Osteocyte (in vitro differentiated cells): ENCODE data around the gene LRFN2. TPM values are rescaled to one million over a fixed set of nuclear protein-coding genes. Genes with fewer than 3 reads are reported as not detected.

ENCODE experiments used
- DNase-seq: peaks from one replicate; pipeline ENCODE4 v3.0.0; 2021; ENCODE audit warnings: mixed read lengths; ENCODE audit not compliant: unreplicated experiment; ENCODE audit errors: extremely low spot score
- H3K27ac Mint-ChIP-seq: one replicate; pipeline ENCODE4 v1.8.0; 2021; ENCODE audit warnings: mild to moderate bottlenecking, mixed read lengths; ENCODE audit not compliant: unreplicated experiment
- H3K27me3 Mint-ChIP-seq: one replicate; pipeline ENCODE4 v1.8.0; 2021; ENCODE audit warnings: mixed read lengths; ENCODE audit not compliant: unreplicated experiment
- H3K36me3 Mint-ChIP-seq: one replicate; pipeline ENCODE4 v1.8.0; 2021; ENCODE audit warnings: mixed read lengths; ENCODE audit not compliant: unreplicated experiment
- H3K4me1 Mint-ChIP-seq: one replicate; pipeline ENCODE4 v1.8.0; 2021; ENCODE audit warnings: mixed read lengths; ENCODE audit not compliant: unreplicated experiment
- H3K4me3 Mint-ChIP-seq: one replicate; pipeline ENCODE4 v1.8.0; 2021; ENCODE audit warnings: mild to moderate bottlenecking, moderate library complexity, mixed read lengths; ENCODE audit not compliant: unreplicated experiment
- H3K9me3 Mint-ChIP-seq: one replicate; pipeline ENCODE4 v1.8.0; 2021; ENCODE audit warnings: mixed read lengths; ENCODE audit not compliant: unreplicated experiment
- CTCF ChIP-seq: fragments of 200-600 bp; sonication (generic); IDR thresholded peaks from 2 replicates; pipeline ENCODE4 v1.5.0; 2021; ENCODE audit warnings: antibody characterized with exemption, mild to moderate bottlenecking, moderate library complexity
- total RNA-seq: library from RNA; stranded (reverse); gene quantifications from 2 replicates; pipeline ENCODE4 v1.2.1, GENCODE V29; 2021

Gene LRFN2
- total RNA-seq, 1 donor from 2014 or later = not detected

GRCh38 chr6:40455686-40456389, 131.3 kb downstream of the LRFN2 start:
- Mint-ChIP-seq H3K27me3 (peaks cover 7% of the 10 kb centered on the region), H3K27ac (no peak overlapping the region), H3K9me3 (no peaks in the 10 kb centered on the region), H3K4me1 (no peaks in the 10 kb centered on the region), H3K36me3 (no peaks in the 10 kb centered on the region), H3K4me3 (no peak overlapping the region)
- TF ChIP-seq CTCF = no peak
- no peak for DNase-seq

GRCh38 chr6:40450483-40450882, 136.7 kb downstream of the LRFN2 start:
- no peaks in the 10 kb centered on the region for H3K9me3 Mint-ChIP-seq
- peaks cover 7% of the 10 kb centered on the region for H3K27me3 Mint-ChIP-seq
- DNase-seq = no peak
- no peak overlapping the region for H3K4me3 Mint-ChIP-seq
- H3K4me1 Mint-ChIP-seq = no peaks in the 10 kb centered on the region
- H3K36me3 Mint-ChIP-seq = no peaks in the 10 kb centered on the region
- H3K27ac Mint-ChIP-seq = no peak overlapping the region
- no peak for TF ChIP-seq CTCF

GRCh38 chr6:40444811-40445210, 142.4 kb downstream of the LRFN2 start:
- Mint-ChIP-seq H3K27ac (no peak overlapping the region), H3K27me3 (peaks cover 10% of the 10 kb centered on the region), H3K4me3 (no peak overlapping the region), H3K4me1 (no peaks in the 10 kb centered on the region), H3K36me3 (no peaks in the 10 kb centered on the region), H3K9me3 (no peaks in the 10 kb centered on the region)
- TF ChIP-seq CTCF = no peak
- DNase-seq = no peak

GRCh38 chr6:40444312-40444711, 142.9 kb downstream of the LRFN2 start:
- Mint-ChIP-seq H3K4me3 (no peak overlapping the region), H3K4me1 (no peaks in the 10 kb centered on the region), H3K27ac (no peak overlapping the region), H3K36me3 (no peaks in the 10 kb centered on the region), H3K9me3 (no peaks in the 10 kb centered on the region), H3K27me3 (peaks cover 10% of the 10 kb centered on the region)
- DNase-seq = no peak
- no peak for TF ChIP-seq CTCF

GRCh38 chr6:40443842-40444241, 143.3 kb downstream of the LRFN2 start:
- no peak for TF ChIP-seq CTCF
- Mint-ChIP-seq H3K4me1 (no peaks in the 10 kb centered on the region), H3K4me3 (no peak overlapping the region), H3K27ac (no peak overlapping the region), H3K27me3 (peaks cover 10% of the 10 kb centered on the region), H3K9me3 (no peaks in the 10 kb centered on the region), H3K36me3 (no peaks in the 10 kb centered on the region)
- no peak for DNase-seq
